HG03520 (cell line): ENCODE data around the gene MMP1.
A peak's percentile ranks its signal among the peaks of the same experiment; 100 is the strongest.

Source experiments
- ATAC-seq: cut with Tn5 transposase; IDR thresholded peaks from one replicate; pipeline ENCODE4 v1.9.1; 2021; ENCODE audit warnings: mild to moderate bottlenecking, moderate library complexity; ENCODE audit not compliant: unreplicated experiment

MMP1 gene

GRCh38 chr11:102807921-102808320 lies 10.0 kb upstream of the MMP1 start:
- ATAC-seq: peak; percentile 66

GRCh38 chr11:102806296-102806695 lies 8.3 kb upstream of the MMP1 start:
- ATAC-seq: no peak

- ATAC-seq: no peak
These were observed 4.4 kb upstream of the MMP1 start for GRCh38 chr11:102802341-102802740.

GRCh38 chr11:102800767-102801166 lies 2.8 kb upstream of the MMP1 start:
- ATAC-seq: no peak

GRCh38 chr11:102799681-102800340 lies 1.9 kb upstream of the MMP1 start:
- no peak for ATAC-seq

GRCh38 chr11:102794382-102794781 lies 3.6 kb downstream of the MMP1 start:
- peak; percentile 87 for ATAC-seq

- peak; percentile 12 for ATAC-seq
These were observed 4.2 kb downstream of the MMP1 start for GRCh38 chr11:102793677-102794290.

- no peak for ATAC-seq
These were observed 5.4 kb downstream of the MMP1 start for GRCh38 chr11:102792604-102793003.

GRCh38 chr11:102791271-102792036 lies 6.5 kb downstream of the MMP1 start:
- ATAC-seq: no peak

- no peak for ATAC-seq
These were observed 9.5 kb downstream of the MMP1 start for GRCh38 chr11:102788334-102788995.

GRCh38 chr11:102784380-102784779 lies 13.6 kb downstream of the MMP1 start:
- no peak for ATAC-seq

- no peak for ATAC-seq
These were observed 14.2 kb downstream of the MMP1 start for GRCh38 chr11:102783720-102784119.

GRCh38 chr11:102783016-102783415 lies 14.9 kb downstream of the MMP1 start:
- ATAC-seq: no peak

- ATAC-seq: no peak
These were observed 16.3 kb downstream of the MMP1 start for GRCh38 chr11:102781676-102782075.

- no peak for ATAC-seq
These were observed 17.5 kb downstream of the MMP1 start, which contains the start of gene MMP10 for GRCh38 chr11:102780491-102780918. Gene MMP10 (minus strand): TSS chr11:102780628. CDS start chr11:102780591, 37 bp downstream.

- ATAC-seq: no peak
These were observed 21.5 kb downstream of the MMP1 start for GRCh38 chr11:102776454-102776853.

- no peak for ATAC-seq
These were observed 24.6 kb downstream of the MMP1 start for GRCh38 chr11:102773386-102773785.

GRCh38 chr11:102771351-102771750 lies 26.6 kb downstream of the MMP1 start:
- ATAC-seq: no peak

- no peak for ATAC-seq
These were observed 27.8 kb downstream of the MMP1 start for GRCh38 chr11:102770191-102770590.

GRCh38 chr11:102767800-102768199 lies 30.2 kb downstream of the MMP1 start:
- no peak for ATAC-seq

GRCh38 chr11:102763440-102763839 lies 34.5 kb downstream of the MMP1 start:
- ATAC-seq: no peak
